Chondrocyte (in vitro differentiated cells): ENCODE measurements around the gene NIPA2. TPM values are rescaled to one million over a fixed set of nuclear protein-coding genes. Genes with fewer than 3 reads are reported as not detected.

Experiments used
- DNase-seq: peaks from one replicate; pipeline ENCODE4 v3.0.0; 2021; ENCODE audit warnings: mixed read lengths, low spot score
- H3K27ac Mint-ChIP-seq: one replicate; pipeline ENCODE4 v1.8.0; 2021; ENCODE audit warnings: mild to moderate bottlenecking, moderate library complexity, mixed read lengths; ENCODE audit not compliant: unreplicated experiment
- H3K27me3 Mint-ChIP-seq: 2 replicates; pipeline ENCODE4 v1.8.0; 2021; ENCODE audit warnings: low read depth, mixed read lengths
- H3K36me3 Mint-ChIP-seq: 2 replicates; pipeline ENCODE4 v1.8.0; 2021; ENCODE audit warnings: low read depth, mixed read lengths
- H3K4me1 Mint-ChIP-seq: 2 replicates; pipeline ENCODE4 v1.8.0; 2021; ENCODE audit warnings: low read depth, mild to moderate bottlenecking, mixed read lengths
- H3K4me3 Mint-ChIP-seq: one replicate; pipeline ENCODE4 v1.8.0; 2021; ENCODE audit warnings: mild to moderate bottlenecking, moderate library complexity, mixed read lengths; ENCODE audit not compliant: unreplicated experiment
- H3K9me3 Mint-ChIP-seq: 2 replicates; pipeline ENCODE4 v1.8.0; 2021; ENCODE audit warnings: low read depth, mixed read lengths
- total RNA-seq: library from RNA; stranded (reverse); gene quantifications from 3 replicates; pipeline ENCODE4 v1.2.1, GENCODE V29; 2021
- TF ChIP-seq, protein P1 (sequence below): fragments of 200-600 bp; sonication (generic); IDR thresholded peaks from 2 replicates; pipeline ENCODE4 v1.5.0; 2021; ENCODE audit warnings: antibody characterized with exemption, mild to moderate bottlenecking, moderate library complexity

NIPA2 gene
- total RNA-seq, 1 donor from 2014 or later: 59.3 TPM

GRCh38 chr15:22902046-22902445 is 63.6 kb downstream of the NIPA2 start:
- TF ChIP-seq, protein P1, sequence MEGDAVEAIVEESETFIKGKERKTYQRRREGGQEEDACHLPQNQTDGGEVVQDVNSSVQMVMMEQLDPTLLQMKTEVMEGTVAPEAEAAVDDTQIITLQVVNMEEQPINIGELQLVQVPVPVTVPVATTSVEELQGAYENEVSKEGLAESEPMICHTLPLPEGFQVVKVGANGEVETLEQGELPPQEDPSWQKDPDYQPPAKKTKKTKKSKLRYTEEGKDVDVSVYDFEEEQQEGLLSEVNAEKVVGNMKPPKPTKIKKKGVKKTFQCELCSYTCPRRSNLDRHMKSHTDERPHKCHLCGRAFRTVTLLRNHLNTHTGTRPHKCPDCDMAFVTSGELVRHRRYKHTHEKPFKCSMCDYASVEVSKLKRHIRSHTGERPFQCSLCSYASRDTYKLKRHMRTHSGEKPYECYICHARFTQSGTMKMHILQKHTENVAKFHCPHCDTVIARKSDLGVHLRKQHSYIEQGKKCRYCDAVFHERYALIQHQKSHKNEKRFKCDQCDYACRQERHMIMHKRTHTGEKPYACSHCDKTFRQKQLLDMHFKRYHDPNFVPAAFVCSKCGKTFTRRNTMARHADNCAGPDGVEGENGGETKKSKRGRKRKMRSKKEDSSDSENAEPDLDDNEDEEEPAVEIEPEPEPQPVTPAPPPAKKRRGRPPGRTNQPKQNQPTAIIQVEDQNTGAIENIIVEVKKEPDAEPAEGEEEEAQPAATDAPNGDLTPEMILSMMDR: no peak
- Mint-ChIP-seq H3K27ac (no peak overlapping the region), H3K36me3 (peaks cover 18% of the 10 kb centered on the region)

GRCh38 chr15:22902578-22902977 is 64.1 kb downstream of the NIPA2 start:
- TF ChIP-seq, protein P1: no peak
- H3K36me3 Mint-ChIP-seq: peaks cover 21% of the 10 kb centered on the region
- no peak overlapping the region for H3K4me3 Mint-ChIP-seq
- DNase-seq: peak; percentile 79
- no peaks in the 10 kb centered on the region for H3K9me3 Mint-ChIP-seq
- H3K4me1 Mint-ChIP-seq: no peaks in the 10 kb centered on the region
- no peaks in the 10 kb centered on the region for H3K27me3 Mint-ChIP-seq
- peak overlapping the region; percentile 73 for H3K27ac Mint-ChIP-seq

More at GRCh38 chr15:22902046-22902445, 63.6 kb downstream of the NIPA2 start:
- H3K27me3 Mint-ChIP-seq: no peaks in the 10 kb centered on the region
- peak; percentile 88 for DNase-seq
- H3K9me3 Mint-ChIP-seq: no peaks in the 10 kb centered on the region
- H3K4me1 Mint-ChIP-seq: no peaks in the 10 kb centered on the region
- no peak overlapping the region for H3K4me3 Mint-ChIP-seq

GRCh38 chr15:22902981-22903380 is 64.5 kb downstream of the NIPA2 start:
- Mint-ChIP-seq H3K4me3 (no peak overlapping the region), H3K27me3 (no peaks in the 10 kb centered on the region), H3K27ac (peak overlapping the region; percentile 73), H3K4me1 (no peaks in the 10 kb centered on the region), H3K9me3 (no peaks in the 10 kb centered on the region), H3K36me3 (peaks cover 22% of the 10 kb centered on the region)
- peak; percentile 56 for DNase-seq
- TF ChIP-seq, protein P1: no peak

DNA sequence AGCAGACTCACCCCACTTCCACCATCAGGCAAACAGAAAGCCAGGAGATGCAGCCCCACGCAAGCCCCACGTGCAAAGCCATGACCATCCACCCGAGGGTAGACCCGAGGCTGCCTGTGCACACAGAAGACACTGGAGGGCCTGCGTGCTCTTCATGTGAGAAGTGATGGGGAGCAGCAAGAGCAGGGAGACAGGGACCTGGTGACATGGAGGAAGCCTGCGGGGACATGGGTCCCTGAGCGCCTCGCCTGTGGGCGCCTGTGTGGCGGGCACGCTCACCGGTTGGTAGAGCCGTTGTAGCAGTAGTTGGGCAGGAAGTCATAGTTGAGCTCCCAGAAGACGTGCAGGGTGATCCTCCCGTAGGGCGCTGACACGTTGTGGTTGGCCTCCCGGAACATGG is 65.0 kb downstream of the NIPA2 start:
- Mint-ChIP-seq H3K4me1 (no peaks in the 10 kb centered on the region), H3K27me3 (no peaks in the 10 kb centered on the region), H3K4me3 (no peak overlapping the region), H3K27ac (no peak overlapping the region), H3K9me3 (no peaks in the 10 kb centered on the region), H3K36me3 (peaks cover 25% of the 10 kb centered on the region)
- TF ChIP-seq, protein P1: no peak
- peak; percentile 81 for DNase-seq

DNA sequence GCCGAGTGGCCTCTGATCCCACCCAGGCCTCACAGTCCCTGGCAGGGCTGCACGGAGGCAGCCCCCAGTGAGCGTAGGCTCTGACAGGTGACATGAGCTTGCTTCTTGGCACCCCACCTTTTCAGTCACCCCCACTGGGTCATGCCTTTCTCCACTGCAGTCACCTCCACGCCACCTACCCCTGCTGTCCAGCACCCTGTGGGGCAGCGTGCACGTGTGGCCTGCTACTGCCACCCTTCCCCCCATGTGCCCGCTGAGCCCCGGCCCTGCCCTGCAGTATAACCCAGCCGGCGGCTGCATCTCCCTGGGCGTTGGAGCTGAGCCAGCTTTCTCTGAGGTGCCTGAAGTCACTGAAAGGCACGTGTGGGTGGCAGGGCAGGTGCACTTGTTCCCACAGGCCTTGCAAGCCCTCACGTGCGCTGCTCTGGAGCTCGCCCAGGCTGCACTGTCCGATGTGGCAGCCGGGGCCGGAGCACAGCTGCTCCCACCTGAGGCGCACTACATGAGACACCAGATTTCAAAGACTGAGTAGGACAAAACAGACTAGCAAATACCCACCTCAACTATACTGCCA is 65.6 kb downstream of the NIPA2 start:
- no peaks in the 10 kb centered on the region for H3K4me1 Mint-ChIP-seq
- TF ChIP-seq, protein P1: no peak
- H3K27me3 Mint-ChIP-seq: no peaks in the 10 kb centered on the region
- peaks cover 30% of the 10 kb centered on the region for H3K36me3 Mint-ChIP-seq
- H3K4me3 Mint-ChIP-seq: no peak overlapping the region
- H3K9me3 Mint-ChIP-seq: no peaks in the 10 kb centered on the region
- peak; percentile 77 for DNase-seq
- no peak overlapping the region for H3K27ac Mint-ChIP-seq
